ENCODE measurements around the gene SND1.

DNA sequence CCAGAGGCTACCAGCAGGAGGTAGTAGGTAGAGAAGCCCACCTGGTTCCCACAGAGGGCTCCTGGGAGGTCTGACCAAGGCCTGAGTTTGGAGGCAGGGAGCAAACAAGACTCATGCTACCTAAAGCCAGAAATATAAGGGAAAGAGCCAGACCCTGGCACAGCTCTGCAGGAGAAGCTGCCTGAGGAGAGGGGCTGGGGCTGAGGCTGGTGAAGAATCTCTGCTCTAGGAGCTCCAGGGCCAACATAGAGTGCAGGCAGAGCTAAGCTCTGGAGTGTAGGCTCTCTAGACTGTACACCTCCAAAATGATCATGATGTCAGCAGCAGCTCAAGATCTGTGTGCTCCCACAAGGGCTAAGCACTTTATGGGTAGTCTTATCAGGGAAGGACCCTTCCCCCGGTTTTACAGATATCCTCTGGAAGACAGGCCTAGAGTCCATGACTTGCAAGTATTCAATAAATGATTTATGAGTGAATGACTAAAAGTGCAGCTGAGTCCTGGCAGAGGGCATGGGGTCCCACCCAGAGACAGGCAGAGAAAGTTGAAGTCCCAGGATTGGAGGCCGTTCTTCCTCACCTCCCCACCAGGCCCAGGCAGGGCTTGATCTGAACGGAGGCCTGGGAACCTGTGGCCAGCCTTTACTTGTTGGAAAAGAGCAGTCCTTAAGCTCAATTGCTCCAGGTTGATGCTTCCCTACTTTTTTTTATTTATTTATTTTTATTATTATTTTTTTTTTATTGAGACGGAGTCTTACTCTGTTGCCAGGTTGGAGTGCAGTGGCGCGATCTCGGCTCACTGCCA lies 450.7 kb downstream of the SND1 start:
- TF ChIP-seq, protein P1, sequence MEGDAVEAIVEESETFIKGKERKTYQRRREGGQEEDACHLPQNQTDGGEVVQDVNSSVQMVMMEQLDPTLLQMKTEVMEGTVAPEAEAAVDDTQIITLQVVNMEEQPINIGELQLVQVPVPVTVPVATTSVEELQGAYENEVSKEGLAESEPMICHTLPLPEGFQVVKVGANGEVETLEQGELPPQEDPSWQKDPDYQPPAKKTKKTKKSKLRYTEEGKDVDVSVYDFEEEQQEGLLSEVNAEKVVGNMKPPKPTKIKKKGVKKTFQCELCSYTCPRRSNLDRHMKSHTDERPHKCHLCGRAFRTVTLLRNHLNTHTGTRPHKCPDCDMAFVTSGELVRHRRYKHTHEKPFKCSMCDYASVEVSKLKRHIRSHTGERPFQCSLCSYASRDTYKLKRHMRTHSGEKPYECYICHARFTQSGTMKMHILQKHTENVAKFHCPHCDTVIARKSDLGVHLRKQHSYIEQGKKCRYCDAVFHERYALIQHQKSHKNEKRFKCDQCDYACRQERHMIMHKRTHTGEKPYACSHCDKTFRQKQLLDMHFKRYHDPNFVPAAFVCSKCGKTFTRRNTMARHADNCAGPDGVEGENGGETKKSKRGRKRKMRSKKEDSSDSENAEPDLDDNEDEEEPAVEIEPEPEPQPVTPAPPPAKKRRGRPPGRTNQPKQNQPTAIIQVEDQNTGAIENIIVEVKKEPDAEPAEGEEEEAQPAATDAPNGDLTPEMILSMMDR (IDR thresholded peaks at IDR 0.05) = no peak
- TF ChIP-seq POLR2A (IDR thresholded peaks at IDR 0.05) = no peak

Data from vagina (tissue), 2 donors.